AG04449 (cell line): Measurements from ENCODE around the gene TMEM229B.

Source experiments
- CTCF ChIA-PET: fragments of 350-600 bp; formaldehyde crosslinking; extraction: SDS; loops from one replicate; lab custom pipeline; 2021; ENCODE audit warnings: antibody characterized with exemption; lab: Yijun Ruan, JAX
- POLR2A ChIA-PET: fragments of 400-600, 350-600 bp; formaldehyde crosslinking; extraction: SDS; loops from one replicate; lab custom pipeline; 2020; ENCODE audit warnings: antibody characterized with exemption, inconsistent platforms; lab: Yijun Ruan, JAX
- DNase-seq: peaks from one replicate; pipeline ENCODE4 v3.0.0-alpha.2; 2010; ENCODE audit warnings: low read depth, low spot score
- H3K4me3 ChIP-seq: 2 replicates; pipeline ENCODE4 v1.5.1; 2011; ENCODE audit warnings: low read depth, mild to moderate bottlenecking, control low read depth, low read length
- CTCF ChIP-seq: IDR thresholded peaks from one replicate; pipeline ENCODE4 v1.5.1; 2011; ENCODE audit warnings: mild to moderate bottlenecking, moderate library complexity, low read length, control low read depth, inconsistent platforms; ENCODE audit not compliant: insufficient read depth; ENCODE audit errors: missing control alignments

The TMEM229B gene

GRCh38 chr14:67424539-67424938, 64.0 kb downstream of the TMEM229B start:
- no peak for DNase-seq
- no peak overlapping the region for H3K4me3 ChIP-seq
- CTCF ChIA-PET, result interaction anchor here (1.1 to 17.3 kb wide), 10 partner anchors 7 to 279 kb away, joined by 3 to 582 read pairs (median 6); partner anchors contain the start of gene RDH12
- POLR2A ChIA-PET, result no interaction called here
- no peak for TF ChIP-seq CTCF

- no peak overlapping the region for H3K4me3 ChIP-seq
- POLR2A ChIA-PET, result interaction anchor here (0.5 kb wide), 1 partner anchor 206 kb away, joined by 3 read pairs; no protein-coding TSS in a partner anchor
- TF ChIP-seq CTCF, result no peak
- CTCF ChIA-PET, result interaction anchor here (17.3 kb wide), 1 partner anchor 153 kb away, joined by 582 read pairs; no protein-coding TSS in a partner anchor
- DNase-seq, result no peak
These were observed 65.1 kb downstream of the TMEM229B start for GRCh38 chr14:67423424-67423823.

GRCh38 chr14:67421356-67422224, 66.9 kb downstream of the TMEM229B start:
- ChIA-PET POLR2A (no interaction called here), CTCF (interaction anchor here (0.9 to 17.3 kb wide), 2 partner anchors 105 to 155 kb away, joined by 3 to 582 read pairs; no protein-coding TSS in a partner anchor)
- H3K4me3 ChIP-seq, result no peak overlapping the region
- TF ChIP-seq CTCF, result no peak
- DNase-seq, result no peak
